ENCODE measurements around the gene SCN10A.

DNA sequence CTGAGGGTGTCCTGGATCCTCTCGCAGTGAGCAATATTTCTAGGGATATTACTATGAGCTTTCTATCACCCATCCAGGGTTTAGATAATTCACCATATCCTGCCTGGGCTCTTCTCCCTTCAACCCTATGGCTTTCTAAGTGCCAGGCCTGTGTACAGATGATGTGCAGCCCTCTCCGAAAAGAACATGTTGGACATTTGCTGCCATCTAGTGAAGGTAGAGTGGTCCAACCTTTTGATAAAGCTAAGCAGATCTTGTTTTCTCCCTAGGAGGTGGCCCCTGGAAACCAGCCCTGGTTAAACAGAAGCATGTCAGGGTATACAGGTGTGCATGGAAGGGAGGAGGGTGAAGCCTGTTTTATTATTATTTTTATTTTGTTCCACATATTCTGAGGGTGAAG, 27.9 kb upstream of the SCN10A start:
- TF ChIP-seq, protein P1, sequence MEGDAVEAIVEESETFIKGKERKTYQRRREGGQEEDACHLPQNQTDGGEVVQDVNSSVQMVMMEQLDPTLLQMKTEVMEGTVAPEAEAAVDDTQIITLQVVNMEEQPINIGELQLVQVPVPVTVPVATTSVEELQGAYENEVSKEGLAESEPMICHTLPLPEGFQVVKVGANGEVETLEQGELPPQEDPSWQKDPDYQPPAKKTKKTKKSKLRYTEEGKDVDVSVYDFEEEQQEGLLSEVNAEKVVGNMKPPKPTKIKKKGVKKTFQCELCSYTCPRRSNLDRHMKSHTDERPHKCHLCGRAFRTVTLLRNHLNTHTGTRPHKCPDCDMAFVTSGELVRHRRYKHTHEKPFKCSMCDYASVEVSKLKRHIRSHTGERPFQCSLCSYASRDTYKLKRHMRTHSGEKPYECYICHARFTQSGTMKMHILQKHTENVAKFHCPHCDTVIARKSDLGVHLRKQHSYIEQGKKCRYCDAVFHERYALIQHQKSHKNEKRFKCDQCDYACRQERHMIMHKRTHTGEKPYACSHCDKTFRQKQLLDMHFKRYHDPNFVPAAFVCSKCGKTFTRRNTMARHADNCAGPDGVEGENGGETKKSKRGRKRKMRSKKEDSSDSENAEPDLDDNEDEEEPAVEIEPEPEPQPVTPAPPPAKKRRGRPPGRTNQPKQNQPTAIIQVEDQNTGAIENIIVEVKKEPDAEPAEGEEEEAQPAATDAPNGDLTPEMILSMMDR (IDR thresholded peaks at IDR 0.05): no peak
- TF ChIP-seq EP300 (IDR thresholded peaks at IDR 0.05) (no peak), POLR2A (IDR thresholded peaks at IDR 0.05) (no peak)

All from suprapubic skin (tissue), 3 donors.